ENCODE measurements around the gene EPHA1.
A peak's percentile ranks its signal among the peaks of the same experiment; 100 is the strongest.

Gene EPHA1

GRCh38 chr7:143352531-143353002, 56.1 kb downstream of the EPHA1 start:
- no peak for DNase-seq
- peaks cover 0 to 4% (median 0%) of the 10 kb centered on the region in 5 experiments for H3K27me3 ChIP-seq (replicated peaks in 2 of 5; ENCODE audit: control insufficient read depth in 4 of 5, insufficient read depth in 5 of 5, low read length in 4 of 5)
- over 99% methylated on average over 11 of the region's 11 CpGs for WGBS (ENCODE audit: insufficient coverage)
- ChIA-PET POLR2A (no interaction called here), CTCF (no interaction called here)
- H3K9me3 ChIP-seq (ENCODE audit: control extremely low read depth in 1 of 5, control insufficient read depth in 4 of 5, insufficient read depth in 2 of 5, low read depth in 1 of 5, low read length in 4 of 5): no peaks in the 10 kb centered on the region
- no peak overlapping the region for H3K4me3 ChIP-seq (ENCODE audit: control insufficient read depth in 1 of 7, extremely low read depth in 1 of 7, insufficient read depth in 4 of 7, low read depth in 2 of 7, low read length in 6 of 7)
- H3K4me1 ChIP-seq (ENCODE audit: control extremely low read depth in 1 of 4, control insufficient read depth in 4 of 4, insufficient read depth in 4 of 4, low read length in 3 of 4): peaks cover 0 to 9% (median 6%) of the 10 kb centered on the region in 4 experiments
- H3K36me3 ChIP-seq (ENCODE audit: control insufficient read depth in 4 of 4, insufficient read depth in 4 of 4, low read length in 3 of 4): no peaks in the 10 kb centered on the region
- H3K27ac ChIP-seq (ENCODE audit: insufficient read depth in 1 of 2, low read depth in 1 of 2, low read length in 2 of 2, poor library complexity in 1 of 2, severe bottlenecking in 2 of 2): no peak overlapping the region

GRCh38 chr7:143351574-143351973, 57.1 kb downstream of the EPHA1 start:
- H3K27ac ChIP-seq (ENCODE audit: insufficient read depth in 1 of 2, low read depth in 1 of 2, low read length in 2 of 2, poor library complexity in 1 of 2, severe bottlenecking in 2 of 2): no peak overlapping the region
- H3K4me1 ChIP-seq (ENCODE audit: control extremely low read depth in 1 of 4, control insufficient read depth in 4 of 4, insufficient read depth in 4 of 4, low read length in 3 of 4): peaks cover 0 to 9% (median 6%) of the 10 kb centered on the region in 4 experiments
- POLR2A ChIA-PET: no interaction called here
- H3K36me3 ChIP-seq (ENCODE audit: control insufficient read depth in 4 of 4, insufficient read depth in 4 of 4, low read length in 3 of 4): no peaks in the 10 kb centered on the region
- no peak overlapping the region for H3K4me3 ChIP-seq (ENCODE audit: control insufficient read depth in 1 of 7, extremely low read depth in 1 of 7, insufficient read depth in 4 of 7, low read depth in 2 of 7, low read length in 6 of 7)
- no peak for DNase-seq
- CTCF ChIA-PET: interaction anchor here (1.0 to 1.3 kb wide), 2 partner anchors 16 to 62 kb away, joined by 3 read pairs; no protein-coding TSS in a partner anchor
- H3K9me3 ChIP-seq (ENCODE audit: control extremely low read depth in 1 of 5, control insufficient read depth in 4 of 5, insufficient read depth in 2 of 5, low read depth in 1 of 5, low read length in 4 of 5): no peaks in the 10 kb centered on the region
- peaks cover 0 to 3% (median 0%) of the 10 kb centered on the region in 5 experiments for H3K27me3 ChIP-seq (replicated peaks in 2 of 5; ENCODE audit: control insufficient read depth in 4 of 5, insufficient read depth in 5 of 5, low read length in 4 of 5)
- WGBS (ENCODE audit: insufficient coverage): 99% methylated on average over 7 of the region's 9 CpGs

DNA sequence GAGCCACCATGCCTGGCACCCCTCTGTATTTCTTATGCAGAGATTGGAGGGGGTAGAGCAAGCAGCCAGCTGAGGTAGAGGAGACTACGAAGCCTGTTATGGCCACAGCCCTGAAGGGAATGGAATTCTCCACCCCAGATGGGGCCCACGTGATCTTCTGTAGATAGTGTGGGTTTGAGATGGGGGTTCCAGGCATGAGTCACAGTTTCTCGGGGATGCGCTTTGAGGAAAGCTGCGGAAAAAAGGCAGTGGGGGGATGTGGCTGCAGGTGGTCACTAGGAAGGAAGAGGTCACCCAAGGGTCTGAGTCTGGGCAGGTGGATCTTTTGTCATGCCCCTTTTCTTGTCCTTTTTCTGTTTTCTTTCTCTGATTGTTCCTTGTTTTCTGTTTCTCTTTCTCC, 57.6 kb downstream of the EPHA1 start:
- CTCF ChIA-PET: interaction anchor here (1.0 to 1.3 kb wide), 2 partner anchors 15 to 62 kb away, joined by 3 read pairs; no protein-coding TSS in a partner anchor
- DNase-seq: no peak
- WGBS (ENCODE audit: insufficient coverage): 95% methylated on average over 5 of the region's 5 CpGs
- Histone ChIP-seq H3K27ac (ENCODE audit: insufficient read depth in 1 of 2, low read depth in 1 of 2, low read length in 2 of 2, poor library complexity in 1 of 2, severe bottlenecking in 2 of 2) (no peak overlapping the region), H3K4me1 (ENCODE audit: control extremely low read depth in 1 of 4, control insufficient read depth in 4 of 4, insufficient read depth in 4 of 4, low read length in 3 of 4) (peaks cover 0 to 9% (median 6%) of the 10 kb centered on the region in 4 experiments), H3K27me3 (replicated peaks in 2 of 5; ENCODE audit: control insufficient read depth in 4 of 5, insufficient read depth in 5 of 5, low read length in 4 of 5) (peaks cover 0 to 5% (median 0%) of the 10 kb centered on the region in 5 experiments), H3K36me3 (ENCODE audit: control insufficient read depth in 4 of 4, insufficient read depth in 4 of 4, low read length in 3 of 4) (no peaks in the 10 kb centered on the region), H3K9me3 (ENCODE audit: control extremely low read depth in 1 of 5, control insufficient read depth in 4 of 5, insufficient read depth in 2 of 5, low read depth in 1 of 5, low read length in 4 of 5) (no peaks in the 10 kb centered on the region), H3K4me3 (ENCODE audit: control insufficient read depth in 1 of 7, extremely low read depth in 1 of 7, insufficient read depth in 4 of 7, low read depth in 2 of 7, low read length in 6 of 7) (no peak overlapping the region)
- POLR2A ChIA-PET: no interaction called here

DNA sequence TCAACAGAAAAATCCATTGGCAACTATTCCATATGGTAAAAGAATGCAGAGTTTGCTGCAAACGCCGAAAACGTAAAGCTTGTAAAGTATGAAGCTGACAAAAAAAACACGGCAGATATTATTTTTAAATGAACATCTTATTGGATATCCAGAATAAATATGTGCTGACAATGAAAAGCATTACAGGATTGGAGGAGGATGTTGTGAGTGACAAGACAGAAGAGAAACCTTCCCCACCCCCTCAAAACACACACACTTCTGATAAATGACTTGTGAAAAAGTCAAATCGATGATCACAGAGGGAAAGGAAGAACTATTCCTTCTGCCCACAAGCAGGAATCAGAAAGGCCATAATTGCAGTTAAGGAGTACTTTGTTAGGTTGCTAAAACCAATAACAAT, 60.7 kb downstream of the EPHA1 start:
- POLR2A ChIA-PET: no interaction called here
- no CpG with 5 or more reads among the region's 5 CpGs for WGBS (ENCODE audit: insufficient coverage)

GRCh38 chr7:143346018-143346417, 62.6 kb downstream of the EPHA1 start:
- Histone ChIP-seq H3K27ac (ENCODE audit: insufficient read depth in 1 of 2, low read depth in 1 of 2, low read length in 2 of 2, poor library complexity in 1 of 2, severe bottlenecking in 2 of 2) (no peak overlapping the region), H3K36me3 (ENCODE audit: control insufficient read depth in 4 of 4, insufficient read depth in 4 of 4, low read length in 3 of 4) (no peaks in the 10 kb centered on the region), H3K4me3 (ENCODE audit: control insufficient read depth in 1 of 7, extremely low read depth in 1 of 7, insufficient read depth in 4 of 7, low read depth in 2 of 7, low read length in 6 of 7) (peak overlapping the region in 2 of 7 experiments; percentile 56 to 71), H3K27me3 (replicated peaks in 2 of 5; ENCODE audit: control insufficient read depth in 4 of 5, insufficient read depth in 5 of 5, low read length in 4 of 5) (peaks cover 0 to 5% (median 0%) of the 10 kb centered on the region in 5 experiments), H3K9me3 (ENCODE audit: control extremely low read depth in 1 of 5, control insufficient read depth in 4 of 5, insufficient read depth in 2 of 5, low read depth in 1 of 5, low read length in 4 of 5) (no peaks in the 10 kb centered on the region), H3K4me1 (ENCODE audit: control extremely low read depth in 1 of 4, control insufficient read depth in 4 of 4, insufficient read depth in 4 of 4, low read length in 3 of 4) (peaks cover 0 to 13% (median 8%) of the 10 kb centered on the region in 4 experiments)
- ChIA-PET CTCF (interaction anchor here (0.6 to 2.9 kb wide), 16 partner anchors 8 to 117 kb away, joined by 3 to 18 read pairs (median 4); no protein-coding TSS in a partner anchor), POLR2A (interaction anchor here (1.4 kb wide), 1 partner anchor 29 kb away, joined by 3 read pairs; no protein-coding TSS in a partner anchor)
- no peak for DNase-seq
- WGBS (ENCODE audit: insufficient coverage): 100% methylated on average over 1 of the region's 4 CpGs

More for the DNA sequence above, 60.7 kb downstream of the EPHA1 start:
- Histone ChIP-seq H3K9me3 (ENCODE audit: control extremely low read depth in 1 of 5, control insufficient read depth in 4 of 5, insufficient read depth in 2 of 5, low read depth in 1 of 5, low read length in 4 of 5) (no peaks in the 10 kb centered on the region), H3K36me3 (ENCODE audit: control insufficient read depth in 4 of 4, insufficient read depth in 4 of 4, low read length in 3 of 4) (no peaks in the 10 kb centered on the region), H3K27me3 (replicated peaks in 2 of 5; ENCODE audit: control insufficient read depth in 4 of 5, insufficient read depth in 5 of 5, low read length in 4 of 5) (peaks cover 0 to 5% (median 0%) of the 10 kb centered on the region in 5 experiments), H3K4me3 (ENCODE audit: control insufficient read depth in 1 of 7, extremely low read depth in 1 of 7, insufficient read depth in 4 of 7, low read depth in 2 of 7, low read length in 6 of 7) (no peak overlapping the region), H3K4me1 (ENCODE audit: control extremely low read depth in 1 of 4, control insufficient read depth in 4 of 4, insufficient read depth in 4 of 4, low read length in 3 of 4) (peaks cover 0 to 13% (median 8%) of the 10 kb centered on the region in 4 experiments), H3K27ac (ENCODE audit: insufficient read depth in 1 of 2, low read depth in 1 of 2, low read length in 2 of 2, poor library complexity in 1 of 2, severe bottlenecking in 2 of 2) (no peak overlapping the region)
- CTCF ChIA-PET: interaction anchor here (0.5 to 2.7 kb wide), 14 partner anchors 12 to 1057 kb away, joined by 3 to 10 read pairs (median 4); partner anchors contain the start of gene CLCN1
- no peak for DNase-seq

- POLR2A ChIA-PET: interaction anchor here (0.5 to 1.4 kb wide), 2 partner anchors 30 to 90 kb away, joined by 3 read pairs; no protein-coding TSS in a partner anchor
- Histone ChIP-seq H3K4me1 (ENCODE audit: control extremely low read depth in 1 of 4, control insufficient read depth in 4 of 4, insufficient read depth in 4 of 4, low read length in 3 of 4) (peaks cover 0 to 13% (median 8%) of the 10 kb centered on the region in 4 experiments), H3K27ac (ENCODE audit: insufficient read depth in 1 of 2, low read depth in 1 of 2, low read length in 2 of 2, poor library complexity in 1 of 2, severe bottlenecking in 2 of 2) (no peak overlapping the region), H3K4me3 (ENCODE audit: control insufficient read depth in 1 of 7, extremely low read depth in 1 of 7, insufficient read depth in 4 of 7, low read depth in 2 of 7, low read length in 6 of 7) (peak overlapping the region in 5 of 7 experiments; percentile 40 to 71 (median 56)), H3K27me3 (replicated peaks in 2 of 5; ENCODE audit: control insufficient read depth in 4 of 5, insufficient read depth in 5 of 5, low read length in 4 of 5) (peaks cover 0 to 5% (median 0%) of the 10 kb centered on the region in 5 experiments), H3K36me3 (ENCODE audit: control insufficient read depth in 4 of 4, insufficient read depth in 4 of 4, low read length in 3 of 4) (no peaks in the 10 kb centered on the region), H3K9me3 (ENCODE audit: control extremely low read depth in 1 of 5, control insufficient read depth in 4 of 5, insufficient read depth in 2 of 5, low read depth in 1 of 5, low read length in 4 of 5) (no peaks in the 10 kb centered on the region)
- WGBS (ENCODE audit: insufficient coverage): 6% methylated on average over 33 of the region's 35 CpGs
- DNase-seq: peak; percentile 87 to 88 (median 87)
- CTCF ChIA-PET: interaction anchor here (0.6 to 2.9 kb wide), 19 partner anchors 9 to 118 kb away, joined by 3 to 18 read pairs (median 4); no protein-coding TSS in a partner anchor
Observed at GRCh38 chr7:143345428-143345900, 63.2 kb downstream of the EPHA1 start.

GRCh38 chr7:143343596-143343995, 65.1 kb downstream of the EPHA1 start:
- no peaks in the 10 kb centered on the region for H3K36me3 ChIP-seq (ENCODE audit: control insufficient read depth in 4 of 4, insufficient read depth in 4 of 4, low read length in 3 of 4)
- no peak overlapping the region for H3K27ac ChIP-seq (ENCODE audit: insufficient read depth in 1 of 2, low read depth in 1 of 2, low read length in 2 of 2, poor library complexity in 1 of 2, severe bottlenecking in 2 of 2)
- H3K9me3 ChIP-seq (ENCODE audit: control extremely low read depth in 1 of 5, control insufficient read depth in 4 of 5, insufficient read depth in 2 of 5, low read depth in 1 of 5, low read length in 4 of 5): no peaks in the 10 kb centered on the region
- ChIA-PET POLR2A (no interaction called here), CTCF (interaction anchor here (0.7 to 1.6 kb wide), 3 partner anchors 9 to 107 kb away, joined by 3 to 7 read pairs (median 5); no protein-coding TSS in a partner anchor)
- peaks cover 0 to 13% (median 8%) of the 10 kb centered on the region in 4 experiments for H3K4me1 ChIP-seq (ENCODE audit: control extremely low read depth in 1 of 4, control insufficient read depth in 4 of 4, insufficient read depth in 4 of 4, low read length in 3 of 4)
- H3K4me3 ChIP-seq (ENCODE audit: control insufficient read depth in 1 of 7, extremely low read depth in 1 of 7, insufficient read depth in 4 of 7, low read depth in 2 of 7, low read length in 6 of 7): no peak overlapping the region
- 100% methylated on average over 1 of the region's 3 CpGs for WGBS (ENCODE audit: insufficient coverage)
- peaks cover 0 to 5% (median 0%) of the 10 kb centered on the region in 5 experiments for H3K27me3 ChIP-seq (replicated peaks in 2 of 5; ENCODE audit: control insufficient read depth in 4 of 5, insufficient read depth in 5 of 5, low read length in 4 of 5)
- DNase-seq: no peak

All from common myeloid progenitor, CD34-positive (primary cell).